Prostate gland (tissue), 2 donors: Measurements from ENCODE around the gene SIGLEC7.

Experiments used
- CTCF ChIP-seq, 4 experiments: fragments of 200-600 bp in 2 of 4; fragments of 450-650 bp in 2 of 4; sonication (generic) in 2 of 4; IDR thresholded peaks; 1 replicate in 3 of 4; 2 replicates in 1 of 4; pipeline ENCODE4 v1.5.1; 2016 to 2019; ENCODE audit warnings: antibody characterized with exemption in 4 of 4, mild to moderate bottlenecking in 2 of 4, moderate library complexity in 2 of 4
- POLR2A ChIP-seq: fragments of 450-650 bp; IDR thresholded peaks from one replicate; pipeline ENCODE4 v1.6.1; 2016; ENCODE audit warnings: antibody characterized with exemption, mild to moderate bottlenecking
- POLR2AphosphoS5 ChIP-seq: sonication (generic); formaldehyde crosslinking; IDR thresholded peaks from one replicate; pipeline ENCODE4 v1.6.1; 2017; ENCODE audit warnings: antibody characterized with exemption

GRCh38 chr19:51127032-51127431 is 15.1 kb upstream of the SIGLEC7 start:
- TF ChIP-seq POLR2A (no peak), CTCF (IDR thresholded peaks at IDR 0.05) (no peak), POLR2AphosphoS5 (no peak)
